Endothelial cell of umbilical vein (primary cell): Measurements from ENCODE around the gene CHMP1B.

Experiments used
- CTCF ChIP-seq, 2 donors: IDR thresholded peaks; 1 replicate in 1 of 2; 2 replicates in 1 of 2; pipeline ENCODE4 v1.5.1; 2011; ENCODE audit warnings: low read length in 2 of 2, mild to moderate bottlenecking in 2 of 2, moderate library complexity in 2 of 2, control low read depth in 1 of 2, inconsistent platforms in 1 of 2, low read depth in 1 of 2; ENCODE audit not compliant: insufficient read depth in 1 of 2; ENCODE audit errors: extremely low read depth in 1 of 2
- EZH2 ChIP-seq: IDR thresholded peaks from 2 replicates; pipeline ENCODE4 v1.6.1; 2012; ENCODE audit warnings: borderline replicate concordance, low read depth, mild to moderate bottlenecking, moderate library complexity, low read length, inconsistent platforms; ENCODE audit not compliant: severe bottlenecking
- FOS ChIP-seq: IDR thresholded peaks from 2 replicates; pipeline ENCODE4 v1.6.1; 2011; ENCODE audit warnings: mild to moderate bottlenecking, low read length, moderate library complexity, borderline replicate concordance; ENCODE audit not compliant: insufficient read depth
- MAX ChIP-seq: IDR thresholded peaks from 2 replicates; pipeline ENCODE4 v1.6.1; 2011; ENCODE audit not compliant: insufficient read depth, insufficient read length
- MYC ChIP-seq: IDR thresholded peaks from one replicate; pipeline ENCODE4 v1.6.1; 2011; ENCODE audit warnings: mild to moderate bottlenecking, low read depth, low read length
- POLR2A ChIP-seq: IDR thresholded peaks from 2 replicates; pipeline ENCODE4 v1.6.1; 2012; ENCODE audit warnings: low read depth, mild to moderate bottlenecking, control low read depth, low read length
- POLR2AphosphoS5 ChIP-seq: IDR thresholded peaks from 2 replicates; pipeline ENCODE4 v1.6.1; 2012; ENCODE audit warnings: low read depth, mild to moderate bottlenecking, control low read depth, low read length, moderate library complexity; ENCODE audit not compliant: insufficient read depth

DNA sequence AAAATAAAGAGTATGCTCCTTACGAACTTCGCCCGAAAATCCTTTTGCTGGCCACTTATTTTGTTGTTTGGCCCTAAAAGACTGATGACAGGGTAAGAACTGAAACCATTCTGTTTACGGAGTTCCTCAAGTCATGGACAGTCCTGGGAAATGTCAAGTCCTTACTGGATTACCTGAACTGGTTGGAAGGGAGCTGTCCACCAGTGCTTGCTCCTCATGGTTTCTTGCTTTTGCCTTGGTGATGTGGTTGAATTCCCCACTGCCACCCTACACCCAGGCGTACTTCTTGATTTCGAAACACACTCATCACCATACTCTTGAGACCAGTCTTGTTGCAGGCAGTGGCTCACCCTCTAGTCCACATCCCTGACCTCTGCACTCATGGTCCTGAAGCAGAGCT is 49.1 kb upstream of the CHMP1B start:
- TF ChIP-seq EZH2 (no peak), CTCF (IDR thresholded peaks at IDR 0.05; ENCODE audit: extremely low read depth in 1 of 2, insufficient read depth in 1 of 2, low read depth in 1 of 2, low read length in 2 of 2) (no peak), POLR2A (no peak), MAX (no peak), POLR2AphosphoS5 (no peak), FOS (no peak), MYC (no peak)
